ENCODE measurements around the gene ZNF611. TPM values are rescaled to one million over a fixed set of nuclear protein-coding genes. Genes with fewer than 3 reads are reported as not detected.
"Not testable (repeated sequence)": the region's sequence is repeated elsewhere in the genome, so short reads cannot be mapped to it uniquely, and the experiment has no call there.

The ZNF611 gene
- total RNA-seq, 1 experiment from 2014 or later = 22.4 TPM

DNA sequence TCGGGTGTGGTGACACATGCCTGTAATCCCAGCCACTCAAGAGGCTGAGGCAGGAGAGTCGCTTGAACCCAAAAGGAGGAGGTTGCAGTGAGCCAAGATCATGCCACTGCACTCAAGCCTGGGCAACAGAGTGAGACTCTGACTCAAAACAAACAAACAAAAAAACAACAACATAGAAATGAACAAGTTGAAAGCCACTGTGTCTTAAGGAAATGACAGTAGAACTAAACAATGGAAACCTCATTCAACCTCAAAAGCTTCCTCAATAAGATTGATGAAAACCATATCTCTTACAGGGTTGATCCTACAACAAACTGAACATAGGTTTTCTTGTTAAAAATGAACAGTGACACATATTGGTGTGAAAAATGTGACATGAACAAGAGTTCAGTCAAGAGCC lies 21.8 kb downstream of the ZNF611 start:
- Mint-ChIP-seq H3K36me3 (peaks cover 61% of the 10 kb centered on the region), H3K27me3 (ENCODE audit: low read depth) (peaks cover 39% of the 10 kb centered on the region), H3K4me1 (peaks cover 30% of the 10 kb centered on the region)
- POLR2A ChIA-PET; DNase-seq (ENCODE audit: low spot score); H3K4me3 Mint-ChIP-seq; H3K27ac Mint-ChIP-seq; H3K9me3 Mint-ChIP-seq; ATAC-seq; CTCF ChIA-PET: not testable (repeated sequence)

DNA sequence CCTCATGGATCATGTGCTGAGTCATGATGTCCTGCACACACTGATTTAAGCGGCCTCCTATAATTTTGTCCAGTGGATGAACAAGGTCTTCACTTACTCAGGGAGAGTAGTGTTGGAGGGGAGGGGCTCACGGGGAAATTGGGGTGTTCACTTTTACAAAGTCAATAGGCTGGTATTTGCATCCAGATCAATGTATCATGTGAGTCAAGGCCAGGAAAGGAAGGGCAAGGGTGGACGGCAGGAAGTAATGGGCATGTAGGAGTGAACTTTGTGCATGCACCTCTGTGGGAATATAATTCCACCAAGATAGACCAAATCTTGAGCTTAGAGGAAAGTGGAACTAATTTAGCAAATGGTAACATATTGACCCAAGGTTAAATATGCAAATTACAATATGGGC lies 23.2 kb downstream of the ZNF611 start:
- not testable (repeated sequence) for H3K9me3 Mint-ChIP-seq, H3K4me3 Mint-ChIP-seq
- H3K36me3 Mint-ChIP-seq = peaks cover 63% of the 10 kb centered on the region

GRCh38 chr19:52710538-52710937 lies 24.3 kb downstream of the ZNF611 start:
- DNase-seq (ENCODE audit: low spot score) (no peak), ATAC-seq (no peak)
- Mint-ChIP-seq H3K27me3 (ENCODE audit: low read depth) (peaks cover 14% of the 10 kb centered on the region), H3K36me3 (peaks cover 69% of the 10 kb centered on the region), H3K9me3 (peaks cover 20% of the 10 kb centered on the region), H3K4me1 (peaks cover 6% of the 10 kb centered on the region), H3K4me3 (no peak overlapping the region), H3K27ac (no peak overlapping the region)
- TF ChIP-seq E2F5 (CRISPR knock-in tag; IDR thresholded peaks at IDR 0.05) (no peak), NFATC4 (CRISPR knock-in tag; IDR thresholded peaks at IDR 0.05) (no peak), CBFB (CRISPR knock-in tag; IDR thresholded peaks at IDR 0.05; ENCODE audit: low read depth) (no peak), FOXP1 (CRISPR knock-in tag; IDR thresholded peaks at IDR 0.05; ENCODE audit: borderline replicate concordance) (no peak), TEAD4 (CRISPR knock-in tag; IDR thresholded peaks at IDR 0.05) (no peak), ZNF416 (CRISPR knock-in tag; IDR thresholded peaks at IDR 0.05) (no peak), NR3C1 (CRISPR knock-in tag; conservative IDR thresholded peaks at IDR 0.05; ENCODE audit: low read depth) (no peak)
- TF ChIP-seq, protein P1, sequence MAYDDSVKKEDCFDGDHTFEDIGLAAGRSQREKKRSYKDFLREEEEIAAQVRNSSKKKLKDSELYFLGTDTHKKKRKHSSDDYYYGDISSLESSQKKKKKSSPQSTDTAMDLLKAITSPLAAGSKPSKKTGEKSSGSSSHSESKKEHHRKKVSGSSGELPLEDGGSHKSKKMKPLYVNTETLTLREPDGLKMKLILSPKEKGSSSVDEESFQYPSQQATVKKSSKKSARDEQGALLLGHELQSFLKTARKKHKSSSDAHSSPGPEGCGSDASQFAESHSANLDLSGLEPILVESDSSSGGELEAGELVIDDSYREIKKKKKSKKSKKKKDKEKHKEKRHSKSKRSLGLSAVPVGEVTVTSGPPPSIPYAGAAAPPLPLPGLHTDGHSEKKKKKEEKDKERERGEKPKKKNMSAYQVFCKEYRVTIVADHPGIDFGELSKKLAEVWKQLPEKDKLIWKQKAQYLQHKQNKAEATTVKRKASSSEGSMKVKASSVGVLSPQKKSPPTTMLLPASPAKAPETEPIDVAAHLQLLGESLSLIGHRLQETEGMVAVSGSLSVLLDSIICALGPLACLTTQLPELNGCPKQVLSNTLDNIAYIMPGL (CRISPR knock-in tag; IDR thresholded peaks at IDR 0.05) = no peak
- ChIA-PET CTCF (no interaction called here), POLR2A (no interaction called here)

More for the DNA sequence above, 23.2 kb downstream of the ZNF611 start:
- H3K27ac Mint-ChIP-seq; ATAC-seq; POLR2A ChIA-PET; DNase-seq (ENCODE audit: low spot score): not testable (repeated sequence)
- Mint-ChIP-seq H3K4me1 (peaks cover 17% of the 10 kb centered on the region), H3K27me3 (ENCODE audit: low read depth) (peaks cover 26% of the 10 kb centered on the region)
- CTCF ChIA-PET = interaction anchor here (0.6 kb wide), 1 partner anchor 283 kb away, joined by 3 read pairs; no protein-coding TSS in a partner anchor

DNA sequence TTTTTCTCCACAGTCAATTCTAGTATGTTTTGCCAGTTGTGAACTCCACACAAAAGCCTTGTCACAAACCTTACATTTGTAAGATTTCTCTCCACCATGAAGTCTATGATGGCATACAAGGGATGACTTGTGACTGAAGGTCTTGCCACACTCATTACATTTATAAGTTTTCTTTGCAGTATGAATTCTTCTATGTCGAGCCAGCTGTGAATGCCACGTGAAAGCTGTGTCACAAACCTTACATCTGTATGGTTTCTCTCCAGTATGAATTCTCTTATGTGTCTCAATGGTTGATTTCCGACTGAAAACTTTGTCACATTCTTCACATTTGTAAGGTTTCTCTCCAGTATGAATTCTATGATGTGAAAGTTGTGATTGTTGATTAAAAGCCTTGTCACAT lies 29.2 kb downstream of the ZNF611 start:
- peaks cover 48% of the 10 kb centered on the region for H3K36me3 Mint-ChIP-seq
- POLR2A ChIA-PET; CTCF ChIA-PET; H3K27me3 Mint-ChIP-seq (ENCODE audit: low read depth); DNase-seq (ENCODE audit: low spot score); H3K4me1 Mint-ChIP-seq; H3K4me3 Mint-ChIP-seq; H3K27ac Mint-ChIP-seq; ATAC-seq: not testable (repeated sequence)
- H3K9me3 Mint-ChIP-seq = peaks cover 37% of the 10 kb centered on the region

GRCh38 chr19:52703917-52704316 lies 30.9 kb downstream of the ZNF611 start:
- POLR2A ChIA-PET = no interaction called here
- no peak overlapping the region for H3K4me3 Mint-ChIP-seq
- DNase-seq (ENCODE audit: low spot score) (no peak), ATAC-seq (no peak)
- no peaks in the 10 kb centered on the region for H3K27me3 Mint-ChIP-seq (ENCODE audit: low read depth)
- TF ChIP-seq ZNF281 (CRISPR knock-in tag; IDR thresholded peaks at IDR 0.05) (no peak), NFE2L1 (CRISPR knock-in tag; IDR thresholded peaks at IDR 0.05) (no peak), NR1H2 (CRISPR knock-in tag; IDR thresholded peaks at IDR 0.05) (no peak)
- CTCF ChIA-PET = no interaction called here
- peaks cover 37% of the 10 kb centered on the region for H3K9me3 Mint-ChIP-seq
- H3K4me1 Mint-ChIP-seq = 0 out of 2 replicates have a peak, but pooled peaks cover 3% of the 10 kb centered on the region
- peaks cover 39% of the 10 kb centered on the region for H3K36me3 Mint-ChIP-seq
- no peak overlapping the region for H3K27ac Mint-ChIP-seq

Data from WTC11 (cell line).